Gastrocnemius medialis (tissue), 4 donors: ENCODE measurements around the gene ZCCHC14.

Source experiments
- CTCF ChIP-seq, 5 experiments: fragments of 450-650 bp in 3 of 5; fragments of 200-600 bp in 2 of 5; sonication (generic) in 2 of 5; IDR thresholded peaks in 4 of 5; conservative IDR thresholded peaks in 1 of 5; 1 replicate in 4 of 5; 2 replicates in 1 of 5; pipeline ENCODE4 v1.5.1; 2016 to 2019; ENCODE audit warnings: antibody characterized with exemption in 5 of 5, mild to moderate bottlenecking in 3 of 5, moderate library complexity in 3 of 5
- POLR2A ChIP-seq, 2 donors: fragments of 450-650 bp; IDR thresholded peaks; one replicate each; pipeline ENCODE4 v1.6.1; 2017; ENCODE audit warnings: antibody characterized with exemption in 2 of 2, mild to moderate bottlenecking in 2 of 2, moderate library complexity in 2 of 2

GRCh38 chr16:87423429-87423828 lies 69.4 kb downstream of the ZCCHC14 start:
- no peak for TF ChIP-seq CTCF (IDR thresholded peaks at IDR 0.05 in 4 of 5, conservative IDR thresholded peaks at IDR 0.05 in 1 of 5)
- no peak for TF ChIP-seq POLR2A (IDR thresholded peaks at IDR 0.05)
